ENCODE measurements around the gene DLG2. TPM values are rescaled to one million over a fixed set of nuclear protein-coding genes. Genes with fewer than 3 reads are reported as not detected.

DLG2 gene
- total RNA-seq, 2 experiments from 2014 or later, result 1.3 to 1.7 TPM

GRCh38 chr11:83836883-83837654, 1790.1 kb downstream of the DLG2 start:
- ChIA-PET POLR2A (interaction anchor here (1.0 kb wide), 1 partner anchor 1034 kb away, joined by 3 read pairs; no protein-coding TSS in a partner anchor), CTCF (interaction anchor here (0.7 to 1.3 kb wide), 6 partner anchors 12 to 987 kb away, joined by 3 to 5 read pairs (median 3); no protein-coding TSS in a partner anchor)
- H3K9me3 Mint-ChIP-seq, result no peaks in the 10 kb centered on the region
- H3K36me3 Mint-ChIP-seq (ENCODE audit: low read depth), result no peaks in the 10 kb centered on the region
- peaks cover 4% of the 10 kb centered on the region for H3K4me1 Mint-ChIP-seq
- DNase-seq, result peak; percentile 21
- no peak overlapping the region for H3K27ac Mint-ChIP-seq
- no peak overlapping the region for H3K4me3 Mint-ChIP-seq
- H3K27me3 Mint-ChIP-seq, result peaks cover 3% of the 10 kb centered on the region

- POLR2A ChIA-PET, result interaction anchor here (1.0 kb wide), 1 partner anchor 1033 kb away, joined by 3 read pairs; no protein-coding TSS in a partner anchor
- no peak overlapping the region for H3K4me3 Mint-ChIP-seq
- peaks cover 4% of the 10 kb centered on the region for H3K4me1 Mint-ChIP-seq
- H3K27ac Mint-ChIP-seq, result no peak overlapping the region
- H3K36me3 Mint-ChIP-seq (ENCODE audit: low read depth), result no peaks in the 10 kb centered on the region
- H3K27me3 Mint-ChIP-seq, result peaks cover 3% of the 10 kb centered on the region
- CTCF ChIA-PET, result interaction anchor here (0.7 to 1.3 kb wide), 5 partner anchors 13 to 687 kb away, joined by 3 to 5 read pairs (median 3); no protein-coding TSS in a partner anchor
- no peaks in the 10 kb centered on the region for H3K9me3 Mint-ChIP-seq
- no peak for DNase-seq
Measured at GRCh38 chr11:83836065-83836464, 1791.1 kb downstream of the DLG2 start.

- ChIA-PET POLR2A (no interaction called here), CTCF (no interaction called here)
- no peaks in the 10 kb centered on the region for H3K27me3 Mint-ChIP-seq
- no peak overlapping the region for H3K4me3 Mint-ChIP-seq
- DNase-seq, result no peak
- no peaks in the 10 kb centered on the region for H3K9me3 Mint-ChIP-seq
- peaks cover 4% of the 10 kb centered on the region for H3K4me1 Mint-ChIP-seq
- H3K27ac Mint-ChIP-seq, result no peak overlapping the region
- no peaks in the 10 kb centered on the region for H3K36me3 Mint-ChIP-seq (ENCODE audit: low read depth)
Measured at GRCh38 chr11:83835423-83835822, 1791.7 kb downstream of the DLG2 start.

- DNase-seq, result no peak
- Mint-ChIP-seq H3K4me3 (no peak overlapping the region), H3K27ac (no peak overlapping the region), H3K4me1 (peaks cover 4% of the 10 kb centered on the region), H3K27me3 (no peaks in the 10 kb centered on the region), H3K36me3 (ENCODE audit: low read depth) (no peaks in the 10 kb centered on the region), H3K9me3 (no peaks in the 10 kb centered on the region)
- POLR2A ChIA-PET, result no interaction called here
- CTCF ChIA-PET, result no interaction called here
Measured at GRCh38 chr11:83831929-83832328, 1795.2 kb downstream of the DLG2 start.

- Mint-ChIP-seq H3K36me3 (ENCODE audit: low read depth) (no peaks in the 10 kb centered on the region), H3K27me3 (no peaks in the 10 kb centered on the region), H3K4me1 (no peaks in the 10 kb centered on the region), H3K4me3 (no peak overlapping the region), H3K9me3 (no peaks in the 10 kb centered on the region), H3K27ac (no peak overlapping the region)
- no peak for DNase-seq
- POLR2A ChIA-PET, result no interaction called here
- CTCF ChIA-PET, result interaction anchor here (0.6 to 1.1 kb wide), 6 partner anchors 9 to 535 kb away, joined by 3 to 5 read pairs (median 3); no protein-coding TSS in a partner anchor
Measured at GRCh38 chr11:83827940-83828554, 1799.1 kb downstream of the DLG2 start.

- no peaks in the 10 kb centered on the region for H3K9me3 Mint-ChIP-seq
- DNase-seq, result no peak
- H3K27me3 Mint-ChIP-seq, result no peaks in the 10 kb centered on the region
- H3K27ac Mint-ChIP-seq, result no peak overlapping the region
- ChIA-PET CTCF (interaction anchor here (0.6 to 1.1 kb wide), 6 partner anchors 8 to 535 kb away, joined by 3 to 5 read pairs (median 3); no protein-coding TSS in a partner anchor), POLR2A (no interaction called here)
- H3K4me3 Mint-ChIP-seq, result no peak overlapping the region
- H3K36me3 Mint-ChIP-seq (ENCODE audit: low read depth), result no peaks in the 10 kb centered on the region
- H3K4me1 Mint-ChIP-seq, result no peaks in the 10 kb centered on the region
Measured at GRCh38 chr11:83827520-83827919, 1799.6 kb downstream of the DLG2 start.

- Mint-ChIP-seq H3K4me1 (no peaks in the 10 kb centered on the region), H3K27me3 (no peaks in the 10 kb centered on the region), H3K9me3 (no peaks in the 10 kb centered on the region), H3K4me3 (no peak overlapping the region), H3K36me3 (ENCODE audit: low read depth) (no peaks in the 10 kb centered on the region), H3K27ac (no peak overlapping the region)
- ChIA-PET POLR2A (no interaction called here), CTCF (no interaction called here)
- DNase-seq, result no peak
Measured at GRCh38 chr11:83826078-83826477, 1801.1 kb downstream of the DLG2 start.

- no peak for DNase-seq
- ChIA-PET POLR2A (no interaction called here), CTCF (interaction anchor here (1.3 to 2.4 kb wide), 2 partner anchors 13 to 531 kb away, joined by 5 to 8 read pairs; no protein-coding TSS in a partner anchor)
- H3K36me3 Mint-ChIP-seq (ENCODE audit: low read depth), result no peaks in the 10 kb centered on the region
- no peak overlapping the region for H3K4me3 Mint-ChIP-seq
- no peak overlapping the region for H3K27ac Mint-ChIP-seq
- H3K27me3 Mint-ChIP-seq, result no peaks in the 10 kb centered on the region
- no peaks in the 10 kb centered on the region for H3K9me3 Mint-ChIP-seq
- H3K4me1 Mint-ChIP-seq, result no peaks in the 10 kb centered on the region
Measured at GRCh38 chr11:83823461-83824025, 1803.6 kb downstream of the DLG2 start.

GRCh38 chr11:83819931-83820549, 1807.1 kb downstream of the DLG2 start:
- ChIA-PET POLR2A (no interaction called here), CTCF (interaction anchor here (0.7 to 1.7 kb wide), 3 partner anchors 8 to 953 kb away, joined by 4 to 11 read pairs (median 4); no protein-coding TSS in a partner anchor)
- DNase-seq, result no peak
- no peaks in the 10 kb centered on the region for H3K36me3 Mint-ChIP-seq (ENCODE audit: low read depth)
- no peaks in the 10 kb centered on the region for H3K4me1 Mint-ChIP-seq
- H3K4me3 Mint-ChIP-seq, result no peak overlapping the region
- H3K27ac Mint-ChIP-seq, result no peak overlapping the region
- H3K9me3 Mint-ChIP-seq, result no peaks in the 10 kb centered on the region
- H3K27me3 Mint-ChIP-seq, result peaks cover 2% of the 10 kb centered on the region

- H3K36me3 Mint-ChIP-seq (ENCODE audit: low read depth), result no peaks in the 10 kb centered on the region
- CTCF ChIA-PET, result no interaction called here
Measured at GRCh38 chr11:83818349-83818748, 1808.8 kb downstream of the DLG2 start.

GRCh38 chr11:83816572-83817187, 1810.5 kb downstream of the DLG2 start:
- Mint-ChIP-seq H3K36me3 (ENCODE audit: low read depth) (no peaks in the 10 kb centered on the region), H3K27me3 (peaks cover 2% of the 10 kb centered on the region)

More at GRCh38 chr11:83818349-83818748, 1808.8 kb downstream of the DLG2 start:
- H3K27ac Mint-ChIP-seq, result no peak overlapping the region
- H3K4me1 Mint-ChIP-seq, result no peaks in the 10 kb centered on the region
- no peaks in the 10 kb centered on the region for H3K9me3 Mint-ChIP-seq
- H3K4me3 Mint-ChIP-seq, result no peak overlapping the region
- peaks cover 2% of the 10 kb centered on the region for H3K27me3 Mint-ChIP-seq
- DNase-seq, result no peak
- POLR2A ChIA-PET, result no interaction called here

GRCh38 chr11:83815736-83816135, 1811.4 kb downstream of the DLG2 start:
- no peak overlapping the region for H3K4me3 Mint-ChIP-seq
- H3K27me3 Mint-ChIP-seq, result peaks cover 2% of the 10 kb centered on the region
- H3K36me3 Mint-ChIP-seq (ENCODE audit: low read depth), result no peaks in the 10 kb centered on the region
- POLR2A ChIA-PET, result no interaction called here
- no peaks in the 10 kb centered on the region for H3K4me1 Mint-ChIP-seq
- no peaks in the 10 kb centered on the region for H3K9me3 Mint-ChIP-seq
- CTCF ChIA-PET, result interaction anchor here (1.0 to 3.1 kb wide), 3 partner anchors 12 to 523 kb away, joined by 3 to 16 read pairs (median 5); no protein-coding TSS in a partner anchor
- no peak for DNase-seq
- H3K27ac Mint-ChIP-seq, result no peak overlapping the region

More at GRCh38 chr11:83816572-83817187, 1810.5 kb downstream of the DLG2 start:
- H3K27ac Mint-ChIP-seq, result no peak overlapping the region
- DNase-seq, result no peak
- POLR2A ChIA-PET, result no interaction called here
- no peaks in the 10 kb centered on the region for H3K9me3 Mint-ChIP-seq
- CTCF ChIA-PET, result interaction anchor here (0.5 to 3.1 kb wide), 7 partner anchors 11 to 524 kb away, joined by 3 to 16 read pairs (median 3); no protein-coding TSS in a partner anchor
- H3K4me3 Mint-ChIP-seq, result no peak overlapping the region
- no peaks in the 10 kb centered on the region for H3K4me1 Mint-ChIP-seq

Data from activated CD4-positive, alpha-beta memory T cell treated with anti-CD3 and anti-CD28 coated beads, Interleukin-2, amount 10 ng/mL, durations not matched to agents 7 days and 5 days (primary cell).